ENCODE data around the gene LRRC28.

The LRRC28 gene

GRCh38 chr15:99307735-99308134 is 56.5 kb downstream of the LRRC28 start:
- DNase-seq: no peak

GRCh38 chr15:99310745-99311144 is 59.5 kb downstream of the LRRC28 start:
- no peak for DNase-seq

- no peak for DNase-seq
These were observed 60.9 kb downstream of the LRRC28 start for GRCh38 chr15:99312228-99312627.

- no peak for DNase-seq
These were observed 61.5 kb downstream of the LRRC28 start for GRCh38 chr15:99312794-99313193.

- no peak for DNase-seq
These were observed 64.4 kb downstream of the LRRC28 start for GRCh38 chr15:99315636-99316035.

GRCh38 chr15:99320374-99321215 is 69.3 kb downstream of the LRRC28 start:
- no peak for DNase-seq

GRCh38 chr15:99321468-99321867 is 70.2 kb downstream of the LRRC28 start:
- no peak for DNase-seq

- no peak for DNase-seq
These were observed 71.5 kb downstream of the LRRC28 start for GRCh38 chr15:99322643-99323405.

GRCh38 chr15:99324082-99324620 is 72.9 kb downstream of the LRRC28 start:
- DNase-seq: no peak

GRCh38 chr15:99324700-99325099 is 73.4 kb downstream of the LRRC28 start:
- no peak for DNase-seq

- DNase-seq: no peak
These were observed 75.0 kb downstream of the LRRC28 start for GRCh38 chr15:99326235-99326634.

- no peak for DNase-seq
These were observed 77.1 kb downstream of the LRRC28 start for GRCh38 chr15:99328106-99329072.

GRCh38 chr15:99331381-99331780 is 80.1 kb downstream of the LRRC28 start:
- no peak for DNase-seq

- no peak for DNase-seq
These were observed 82.1 kb downstream of the LRRC28 start for GRCh38 chr15:99333413-99333812.

GRCh38 chr15:99333981-99334380 is 82.7 kb downstream of the LRRC28 start:
- DNase-seq: no peak

GRCh38 chr15:99335508-99335907 is 84.2 kb downstream of the LRRC28 start:
- DNase-seq: no peak

- DNase-seq: no peak
These were observed 85.5 kb downstream of the LRRC28 start for GRCh38 chr15:99336794-99337193.

- no peak for DNase-seq
These were observed 89.1 kb downstream of the LRRC28 start for GRCh38 chr15:99340347-99340746.

- DNase-seq: no peak
These were observed 90.5 kb downstream of the LRRC28 start for GRCh38 chr15:99341786-99342185.

- no peak for DNase-seq
These were observed 91.9 kb downstream of the LRRC28 start for GRCh38 chr15:99343208-99343607.

GRCh38 chr15:99343881-99344551 is 92.7 kb downstream of the LRRC28 start:
- DNase-seq: peak; percentile 21

GRCh38 chr15:99344639-99345038 is 93.4 kb downstream of the LRRC28 start:
- DNase-seq: no peak

Measured in T-helper 9 cell (primary cell).